Right lobe of liver (tissue), 4 donors: ENCODE measurements around the gene TMEM213.

Experiments used
- POLR2A ChIP-seq: fragments of 450-650 bp; IDR thresholded peaks from one replicate; pipeline ENCODE4 v1.6.1; 2017; ENCODE audit warnings: antibody characterized with exemption, mild to moderate bottlenecking
- TF ChIP-seq, protein P1 (sequence below), 4 donors: fragments of 200-600 bp in 3 of 4; fragments of 450-650 bp in 1 of 4; IDR thresholded peaks; one replicate each; pipeline versions ENCODE4 v1.5.1 to v1.8.0; 2016 to 2022; ENCODE audit warnings: antibody characterized with exemption in 4 of 4, mild to moderate bottlenecking in 2 of 4
- donor health status: DM: no; HTN: no; CAD: no.
- donor health status: DM: no; HTN: no; CAD: no.
- donor health status: DM: no; HTN: yes; CAD: no.

DNA sequence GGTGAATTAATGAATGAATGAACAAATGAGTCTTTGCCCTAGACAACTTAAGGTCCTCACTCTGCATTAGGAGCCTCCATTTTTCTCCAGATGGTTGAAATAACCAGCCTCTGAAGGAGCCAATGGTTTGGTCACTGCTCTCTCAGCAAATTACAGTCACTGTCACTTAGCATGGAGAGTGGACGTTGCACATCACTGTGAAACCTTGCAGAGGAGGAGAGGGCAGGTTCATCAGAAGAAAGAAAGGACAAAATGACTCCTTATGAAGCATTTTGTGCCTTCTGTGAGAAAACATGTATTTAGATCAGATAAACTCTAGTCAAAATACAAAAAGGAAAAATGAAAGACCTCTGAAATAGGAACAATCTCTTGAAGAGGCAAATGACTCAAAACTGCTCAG is 6.8 kb downstream of the TMEM213 start:
- TF ChIP-seq, protein P1, sequence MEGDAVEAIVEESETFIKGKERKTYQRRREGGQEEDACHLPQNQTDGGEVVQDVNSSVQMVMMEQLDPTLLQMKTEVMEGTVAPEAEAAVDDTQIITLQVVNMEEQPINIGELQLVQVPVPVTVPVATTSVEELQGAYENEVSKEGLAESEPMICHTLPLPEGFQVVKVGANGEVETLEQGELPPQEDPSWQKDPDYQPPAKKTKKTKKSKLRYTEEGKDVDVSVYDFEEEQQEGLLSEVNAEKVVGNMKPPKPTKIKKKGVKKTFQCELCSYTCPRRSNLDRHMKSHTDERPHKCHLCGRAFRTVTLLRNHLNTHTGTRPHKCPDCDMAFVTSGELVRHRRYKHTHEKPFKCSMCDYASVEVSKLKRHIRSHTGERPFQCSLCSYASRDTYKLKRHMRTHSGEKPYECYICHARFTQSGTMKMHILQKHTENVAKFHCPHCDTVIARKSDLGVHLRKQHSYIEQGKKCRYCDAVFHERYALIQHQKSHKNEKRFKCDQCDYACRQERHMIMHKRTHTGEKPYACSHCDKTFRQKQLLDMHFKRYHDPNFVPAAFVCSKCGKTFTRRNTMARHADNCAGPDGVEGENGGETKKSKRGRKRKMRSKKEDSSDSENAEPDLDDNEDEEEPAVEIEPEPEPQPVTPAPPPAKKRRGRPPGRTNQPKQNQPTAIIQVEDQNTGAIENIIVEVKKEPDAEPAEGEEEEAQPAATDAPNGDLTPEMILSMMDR (IDR thresholded peaks at IDR 0.05) = no peak
- no peak for TF ChIP-seq POLR2A
